WI38 (cell line): ENCODE results near the gene KCNQ2.
"Not testable (repeated sequence)": the region's sequence is repeated elsewhere in the genome, so short reads cannot be mapped to it uniquely, and the experiment has no call there.

Experiments
- H3K4me3 ChIP-seq: 2 replicates; pipeline ENCODE4 v1.5.1; 2011; ENCODE audit warnings: low read depth, mild to moderate bottlenecking, control low read depth, low read length
- CTCF ChIP-seq: IDR thresholded peaks from 2 replicates; pipeline ENCODE4 v1.5.1; 2012; ENCODE audit warnings: low read depth, mild to moderate bottlenecking, control low read depth, low read length

The KCNQ2 gene

GRCh38 chr20:63382551-63383300 is 89.7 kb downstream of the KCNQ2 start:
- H3K4me3 ChIP-seq, result no peak overlapping the region
- no peak for TF ChIP-seq CTCF

GRCh38 chr20:63381781-63382431 is 90.5 kb downstream of the KCNQ2 start:
- H3K4me3 ChIP-seq, result no peak overlapping the region
- TF ChIP-seq CTCF, result peak; percentile 98

GRCh38 chr20:63380346-63380870 is 92.0 kb downstream of the KCNQ2 start:
- no peak overlapping the region for H3K4me3 ChIP-seq
- no peak for TF ChIP-seq CTCF

GRCh38 chr20:63379872-63380271 is 92.6 kb downstream of the KCNQ2 start:
- not testable (repeated sequence) for H3K4me3 ChIP-seq

GRCh38 chr20:63379296-63379695 is 93.2 kb downstream of the KCNQ2 start:
- no peak for TF ChIP-seq CTCF

GRCh38 chr20:63378626-63379025 is 93.8 kb downstream of the KCNQ2 start:
- H3K4me3 ChIP-seq, result no peak overlapping the region
- no peak for TF ChIP-seq CTCF

More at GRCh38 chr20:63379296-63379695, 93.2 kb downstream of the KCNQ2 start:
- no peak overlapping the region for H3K4me3 ChIP-seq

- TF ChIP-seq CTCF, result no peak
Observed at GRCh38 chr20:63377951-63378381, 94.5 kb downstream of the KCNQ2 start.

More at GRCh38 chr20:63377951-63378381, 94.5 kb downstream of the KCNQ2 start:
- no peak overlapping the region for H3K4me3 ChIP-seq
